IMR-90 (cell line): ENCODE data around the gene CDYL2. TPM values are rescaled to one million over a fixed set of nuclear protein-coding genes. Genes with fewer than 3 reads are reported as not detected.

Source experiments
- ATAC-seq: fragments of 200-7000 bp; cut with Tn5 transposase; 2 replicates; pipeline ENCODE4 v1.9.1; 2020; ENCODE audit warnings: low read depth, mild to moderate bottlenecking, moderate library complexity
- BruUV-seq: library from RNA; stranded (reverse); fragments of 400-500 nt; replicated peaks from 2 replicates; lab custom pipeline; 2021; lab: Mats Ljungman, UMichigan
- CTCF ChIA-PET: fragments of 300-600 bp; formaldehyde crosslinking; extraction: SDS; loops from one replicate; lab custom pipeline; 2021; ENCODE audit warnings: antibody characterized with exemption; lab: Yijun Ruan, JAX
- POLR2A ChIA-PET: fragments of 300-600 bp; sonication (Branson Sonifier 250); formaldehyde crosslinking; loops from one replicate; lab custom pipeline; 2022; ENCODE audit warnings: antibody characterized with exemption; ENCODE audit not compliant: unreplicated experiment; lab: Charles Lee
- DNase-seq: peaks from one replicate; pipeline ENCODE4 v3.0.0; 2013
- H2AFZ ChIP-seq: replicated peaks from 2 replicates; pipeline ENCODE3; 2013; ENCODE audit warnings: low read length, mild to moderate bottlenecking; ENCODE audit not compliant: poor library complexity
- H2AK5ac ChIP-seq: 2 replicates; pipeline ENCODE4 v1.6.1; 2013; ENCODE audit warnings: low read depth, low read length, inconsistent platforms
- H2AK9ac ChIP-seq: replicated peaks from 2 replicates; pipeline ENCODE3; 2013; ENCODE audit warnings: mild to moderate bottlenecking, low read depth, low read length, moderate library complexity; ENCODE audit not compliant: poor library complexity
- H2BK120ac ChIP-seq: 2 replicates; pipeline ENCODE4 v1.6.1; 2013; ENCODE audit warnings: low read depth, low read length, inconsistent platforms
- H2BK15ac ChIP-seq: 3 replicates; pipeline ENCODE4 v1.6.1; 2013; ENCODE audit warnings: low read depth, low read length, inconsistent platforms
- H2BK20ac ChIP-seq: 2 replicates; pipeline ENCODE4 v1.6.1; 2013; ENCODE audit warnings: low read depth, mild to moderate bottlenecking, inconsistent platforms, low read length, moderate library complexity
- H2BK5ac ChIP-seq: 2 replicates; pipeline ENCODE4 v1.6.1; 2013; ENCODE audit warnings: mild to moderate bottlenecking, low read depth, low read length, inconsistent platforms; ENCODE audit not compliant: poor library complexity, severe bottlenecking
- H3K14ac ChIP-seq: replicated peaks from 2 replicates; pipeline ENCODE4 v1.6.1; 2013; ENCODE audit warnings: low read depth, low read length, inconsistent platforms
- H3K18ac ChIP-seq: 2 replicates; pipeline ENCODE4 v1.6.1; 2013; ENCODE audit warnings: low read depth, low read length, control low read depth
- H3K23ac ChIP-seq: 2 replicates; pipeline ENCODE4 v1.6.1; 2013; ENCODE audit warnings: low read depth, low read length, inconsistent platforms
- H3K27ac ChIP-seq: 2 replicates; pipeline ENCODE4 v1.5.1; 2013; ENCODE audit warnings: mild to moderate bottlenecking, control low read depth, low read length; ENCODE audit not compliant: insufficient read depth
- H3K27me3 ChIP-seq: 2 replicates; pipeline ENCODE4 v1.6.1; 2013; ENCODE audit warnings: low read length; ENCODE audit not compliant: control insufficient read depth, insufficient read depth
- H3K36me3 ChIP-seq: 2 replicates; pipeline ENCODE4 v1.6.1; 2013; ENCODE audit warnings: low read length, mixed read lengths; ENCODE audit not compliant: control insufficient read depth, insufficient read depth
- H3K4ac ChIP-seq: 2 replicates; pipeline ENCODE4 v1.6.1; 2013; ENCODE audit warnings: low read depth, low read length, inconsistent platforms
- H3K4me1 ChIP-seq: 2 replicates; pipeline ENCODE4 v1.6.1; 2013; ENCODE audit warnings: low read length, mixed read lengths; ENCODE audit not compliant: control insufficient read depth, insufficient read depth
- H3K4me2 ChIP-seq: 2 replicates; pipeline ENCODE4 v1.6.1; 2013; ENCODE audit warnings: low read depth, mild to moderate bottlenecking, control low read depth, low read length, moderate library complexity
- H3K4me3 ChIP-seq: 2 replicates; pipeline ENCODE4 v1.5.1; 2013; ENCODE audit warnings: low read depth, mild to moderate bottlenecking, control low read depth, low read length, moderate library complexity; ENCODE audit not compliant: insufficient read depth
- H3K56ac ChIP-seq: 2 replicates; pipeline ENCODE4 v1.6.1; 2013; ENCODE audit warnings: low read length, inconsistent platforms; ENCODE audit not compliant: insufficient read depth; ENCODE audit errors: extremely low read depth
- H3K79me1 ChIP-seq, 2 experiments: 2 replicates each; pipeline ENCODE4 v1.6.1; 2013; ENCODE audit warnings: low read length in 2 of 2, inconsistent platforms in 1 of 2, low read depth in 1 of 2
- H3K9ac ChIP-seq: 2 replicates; pipeline ENCODE4 v1.6.1; 2013; ENCODE audit warnings: low read depth, low read length, control low read depth
- H3K9me1 ChIP-seq: 2 replicates; pipeline ENCODE4 v1.6.1; 2013; ENCODE audit warnings: low read length, inconsistent platforms; ENCODE audit not compliant: insufficient read depth
- H3K9me3 ChIP-seq: 2 replicates; pipeline ENCODE4 v1.6.1; 2013; ENCODE audit warnings: low read length; ENCODE audit not compliant: control insufficient read depth, insufficient read depth
- H4K20me1 ChIP-seq: 2 replicates; pipeline ENCODE4 v1.6.1; 2013; ENCODE audit warnings: low read length, inconsistent platforms; ENCODE audit not compliant: insufficient read depth
- H4K5ac ChIP-seq: 2 replicates; pipeline ENCODE4 v1.6.1; 2013; ENCODE audit warnings: mild to moderate bottlenecking, low read depth, low read length, control low read depth
- H4K8ac ChIP-seq, 2 experiments: 2 replicates each; pipeline ENCODE4 v1.6.1; 2013; ENCODE audit warnings: low read depth in 2 of 2, low read length in 2 of 2, control low read depth in 1 of 2, inconsistent platforms in 1 of 2
- H4K91ac ChIP-seq: 2 replicates; pipeline ENCODE4 v1.6.1; 2013; ENCODE audit warnings: low read depth, low read length, inconsistent platforms; ENCODE audit not compliant: insufficient read depth
- BHLHE40 ChIP-seq: fragments of 150-350 bp; IDR thresholded peaks from 2 replicates; pipeline ENCODE4 v1.6.1; 2016; ENCODE audit warnings: mild to moderate bottlenecking, low read depth, low read length
- CEBPB ChIP-seq: IDR thresholded peaks from 2 replicates; pipeline ENCODE4 v1.6.1; 2012; ENCODE audit warnings: low read depth, low read length, improper control_type of control experiment
- CHD1 ChIP-seq: IDR thresholded peaks from 2 replicates; pipeline ENCODE4 v1.6.1; 2012; ENCODE audit warnings: low read depth, low read length, improper control_type of control experiment
- ELK1 ChIP-seq: fragments of 150-350 bp; IDR thresholded peaks from 2 replicates; pipeline ENCODE4 v1.6.1; 2016; ENCODE audit warnings: low read depth, mild to moderate bottlenecking, low read length, moderate library complexity, borderline replicate concordance
- FOS ChIP-seq: fragments of 150-350 bp; IDR thresholded peaks from 2 replicates; pipeline ENCODE4 v1.6.1; 2016; ENCODE audit warnings: low read depth, low read length
- MAFK ChIP-seq: IDR thresholded peaks from 2 replicates; pipeline ENCODE4 v1.6.1; 2012; ENCODE audit warnings: low read depth, low read length, improper control_type of control experiment
- MAZ ChIP-seq: IDR thresholded peaks from 2 replicates; pipeline ENCODE4 v1.6.1; 2012; ENCODE audit warnings: low read depth, mild to moderate bottlenecking, low read length, improper control_type of control experiment, moderate library complexity, borderline replicate concordance
- NFE2L2 ChIP-seq: fragments of 150-350 bp; IDR thresholded peaks from 2 replicates; pipeline ENCODE4 v1.6.1; 2016; ENCODE audit warnings: low read depth, mild to moderate bottlenecking, low read length
- POLR2A ChIP-seq: IDR thresholded peaks from 2 replicates; pipeline ENCODE4 v1.6.1; 2012; ENCODE audit warnings: mild to moderate bottlenecking, low read depth, low read length
- RAD21 ChIP-seq: IDR thresholded peaks from 2 replicates; pipeline ENCODE4 v1.6.1; 2012; ENCODE audit warnings: low read length, improper control_type of control experiment
- RFX5 ChIP-seq: IDR thresholded peaks from 2 replicates; pipeline ENCODE4 v1.8.0; 2012; ENCODE audit warnings: low read depth, mild to moderate bottlenecking, low read length, moderate library complexity
- SMC3 ChIP-seq: fragments of 150-350 bp; IDR thresholded peaks from 2 replicates; pipeline ENCODE4 v1.6.1; 2016; ENCODE audit warnings: low read depth, mild to moderate bottlenecking, antibody characterized with exemption, low read length, moderate library complexity
- WGBS, 2 experiments: methylation state at CpG; one replicate each; pipeline versions ENCODE4 v1.1.5 to v1.1.7; 2013; ENCODE audit warnings: missing lambda C conversion rate in 2 of 2; ENCODE audit not compliant: insufficient read length in 1 of 2; ENCODE audit errors: extremely low coverage in 2 of 2; 5-methylcytosine and 5-hydroxymethylcytosine counted together
- dilution Hi-C: fragments of 300-500 bp; cut with HindIII; formaldehyde crosslinking; loops from one replicate; pipeline ENCODE4 v1.14.3; 2018; ENCODE audit warnings: low sequenced_read_pairs; ENCODE audit not compliant: unreplicated experiment
- in situ Hi-C: fragments of 300-500 bp; cut with MboI; formaldehyde crosslinking; loops from 3 replicates; pipeline ENCODE4 v1.14.3; 2019; ENCODE audit warnings: low sequenced_read_pairs, inconsistent platforms, mixed read lengths
- intact Hi-C: fragments of 100-400 bp; cut with micrococcal nuclease; formaldehyde crosslinking; loops from 2 replicates; pipeline ENCODE4 v1.10.0; 2022
- polyA plus RNA-seq, 3 experiments: library from polyadenylated mRNA; depleted of rRNA; stranded (reverse); fragments of >200 nt; gene quantifications; 2 replicates each; pipeline ENCODE4 v1.2.3, GENCODE V29; 2012; ENCODE audit warnings: low replicate concordance in 1 of 3
- total RNA-seq: library from RNA; depleted of rRNA; stranded (reverse); fragments of >200 nt; gene quantifications from 2 replicates; pipeline ENCODE4 v1.2.3, GENCODE V29; 2012
- TF ChIP-seq, protein P1 (sequence below): fragments of 150-350 bp; IDR thresholded peaks from 2 replicates; pipeline ENCODE4 v1.6.1; 2017; ENCODE audit warnings: mild to moderate bottlenecking, antibody characterized with exemption, low read length, low read depth
- TF ChIP-seq, protein P2 (sequence below): conservative IDR thresholded peaks from 2 replicates; pipeline ENCODE4 v1.5.1; 2012; ENCODE audit warnings: mild to moderate bottlenecking, low read depth, low read length, improper control_type of control experiment

CDYL2 gene
- total and polyA plus RNA-seq, 2 of the 4 experiments (the other 2 are of a cell fraction): 1.2 to 3.9 TPM

- Histone ChIP-seq H3K79me1 (peaks cover 0 to 7% of the 10 kb centered on the region in 2 experiments; a peak in 1 of 4 replicates), H3K56ac (no peak overlapping the region), H3K9ac (no peak overlapping the region), H3K27me3 (no peaks in the 10 kb centered on the region), H3K9me3 (peaks cover 5% of the 10 kb centered on the region), H2AK5ac (no peak overlapping the region), H3K14ac (no peak overlapping the region), H2BK15ac (no peak overlapping the region), H2BK5ac (no peak overlapping the region), H2AK9ac (no peak overlapping the region), H4K20me1 (no peaks in the 10 kb centered on the region), H4K91ac (no peak overlapping the region), H3K4me2 (no peak overlapping the region), H3K27ac (no peak overlapping the region), H2BK120ac (no peak overlapping the region), H3K23ac (no peak overlapping the region), H3K9me1 (peaks cover 3% of the 10 kb centered on the region; the same call in 1 of the 2 replicates), H3K4me1 (no peaks in the 10 kb centered on the region), H3K36me3 (no peaks in the 10 kb centered on the region), H3K4ac (no peak overlapping the region), H4K8ac (no peak overlapping the region), H2BK20ac (no peak overlapping the region), H3K4me3 (no peak overlapping the region), H2AFZ (no peak overlapping the region), H4K5ac (no peak overlapping the region), H3K18ac (no peak overlapping the region)
- POLR2A ChIA-PET: no interaction called here
- CTCF ChIA-PET: no interaction called here
- no TSS peak for BruUV-seq
- dilution Hi-C loops (no loop called here), in situ Hi-C loops (no loop called here), intact Hi-C loops (no loop called here)
- no peak for ATAC-seq
- no peak for DNase-seq
- TF ChIP-seq, protein P1, sequence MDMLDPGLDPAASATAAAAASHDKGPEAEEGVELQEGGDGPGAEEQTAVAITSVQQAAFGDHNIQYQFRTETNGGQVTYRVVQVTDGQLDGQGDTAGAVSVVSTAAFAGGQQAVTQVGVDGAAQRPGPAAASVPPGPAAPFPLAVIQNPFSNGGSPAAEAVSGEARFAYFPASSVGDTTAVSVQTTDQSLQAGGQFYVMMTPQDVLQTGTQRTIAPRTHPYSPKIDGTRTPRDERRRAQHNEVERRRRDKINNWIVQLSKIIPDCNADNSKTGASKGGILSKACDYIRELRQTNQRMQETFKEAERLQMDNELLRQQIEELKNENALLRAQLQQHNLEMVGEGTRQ: no peak
- no peak for TF ChIP-seq RAD21
- TF ChIP-seq CEBPB: no peak
- TF ChIP-seq NFE2L2: no peak
- TF ChIP-seq FOS: no peak
- no peak for TF ChIP-seq CHD1
- TF ChIP-seq ELK1: no peak
- TF ChIP-seq SMC3: no peak
- TF ChIP-seq MAFK: no peak
- TF ChIP-seq, protein P2, sequence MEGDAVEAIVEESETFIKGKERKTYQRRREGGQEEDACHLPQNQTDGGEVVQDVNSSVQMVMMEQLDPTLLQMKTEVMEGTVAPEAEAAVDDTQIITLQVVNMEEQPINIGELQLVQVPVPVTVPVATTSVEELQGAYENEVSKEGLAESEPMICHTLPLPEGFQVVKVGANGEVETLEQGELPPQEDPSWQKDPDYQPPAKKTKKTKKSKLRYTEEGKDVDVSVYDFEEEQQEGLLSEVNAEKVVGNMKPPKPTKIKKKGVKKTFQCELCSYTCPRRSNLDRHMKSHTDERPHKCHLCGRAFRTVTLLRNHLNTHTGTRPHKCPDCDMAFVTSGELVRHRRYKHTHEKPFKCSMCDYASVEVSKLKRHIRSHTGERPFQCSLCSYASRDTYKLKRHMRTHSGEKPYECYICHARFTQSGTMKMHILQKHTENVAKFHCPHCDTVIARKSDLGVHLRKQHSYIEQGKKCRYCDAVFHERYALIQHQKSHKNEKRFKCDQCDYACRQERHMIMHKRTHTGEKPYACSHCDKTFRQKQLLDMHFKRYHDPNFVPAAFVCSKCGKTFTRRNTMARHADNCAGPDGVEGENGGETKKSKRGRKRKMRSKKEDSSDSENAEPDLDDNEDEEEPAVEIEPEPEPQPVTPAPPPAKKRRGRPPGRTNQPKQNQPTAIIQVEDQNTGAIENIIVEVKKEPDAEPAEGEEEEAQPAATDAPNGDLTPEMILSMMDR: no peak
- no peak for TF ChIP-seq BHLHE40
- TF ChIP-seq POLR2A: no peak
- TF ChIP-seq MAZ: no peak
- TF ChIP-seq RFX5: no peak
- WGBS, 2 experiments: no CpG with 5 or more reads among the region's 3 CpGs
Observed at GRCh38 chr16:80628254-80628653, 176.1 kb downstream of the CDYL2 start.
